ENCODE measurements around the gene FBXO45.

DNA sequence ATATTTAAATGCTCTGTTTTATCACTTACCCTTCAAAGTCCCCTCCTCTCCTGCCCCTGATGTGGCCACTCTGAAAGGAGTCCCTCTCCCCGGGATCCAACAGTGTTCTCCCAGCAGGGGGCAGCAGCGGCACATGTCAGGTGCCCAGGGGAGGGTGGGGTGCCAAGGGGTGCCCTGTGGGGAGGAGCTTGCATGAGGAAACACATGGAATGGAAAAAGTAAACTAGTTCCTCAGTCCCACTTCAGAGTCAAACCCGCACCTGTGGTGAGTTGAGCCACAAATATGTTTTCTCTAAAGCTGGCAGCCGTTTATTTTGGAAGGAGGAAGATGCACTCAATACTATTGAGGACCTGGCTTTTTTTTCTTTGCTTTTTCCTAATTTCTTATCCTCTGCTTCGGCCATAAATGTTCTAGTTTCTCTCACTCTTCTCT, 40.9 kb downstream of the FBXO45 start:
- no peak for TF ChIP-seq TAF1 (IDR thresholded peaks at IDR 0.05; ENCODE audit: borderline replicate concordance, low read depth, low read length)
- no peak for TF ChIP-seq POLR2A (IDR thresholded peaks at IDR 0.05; ENCODE audit: low read depth, low read length)
- TF ChIP-seq POLR2AphosphoS5 (IDR thresholded peaks at IDR 0.05; ENCODE audit: low read depth, low read length), result no peak

Data from GM12892 (cell line).